ENCODE results near the gene STYXL1. TPM values are rescaled to one million over a fixed set of nuclear protein-coding genes. Genes with fewer than 3 reads are reported as not detected.

Gene STYXL1
- total RNA-seq, 1 donor from 2014 or later, result 71.7 TPM

DNA sequence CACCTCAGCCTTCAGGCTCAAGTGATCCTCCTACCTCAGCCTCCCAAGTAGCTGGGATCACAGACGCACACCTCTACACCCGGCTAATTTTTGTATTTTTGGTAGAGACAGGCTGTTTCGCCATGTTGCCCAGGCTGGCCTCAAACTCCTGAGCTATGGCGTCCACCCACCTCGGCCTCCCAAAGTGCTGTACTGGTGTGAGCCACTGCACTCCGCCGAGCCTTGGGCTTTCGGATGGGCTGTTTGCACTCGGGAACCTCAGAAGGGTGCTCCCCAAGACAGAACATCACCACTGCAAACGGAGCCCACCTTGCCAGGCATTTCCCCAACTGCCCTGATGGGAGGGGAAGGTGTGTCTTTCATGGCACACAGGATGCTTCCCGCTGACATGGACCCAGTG, 80.7 kb downstream of the STYXL1 start:
- DNase-seq (ENCODE audit: low read depth), result no peak
- Histone ChIP-seq H3K4me3 (ENCODE audit: low read depth, low read length) (no peak overlapping the region), H3K36me3 (ENCODE audit: control insufficient read depth, insufficient read depth, low read length) (peaks cover 1% of the 10 kb centered on the region), H3K27me3 (ENCODE audit: control insufficient read depth, insufficient read depth, low read length) (no peaks in the 10 kb centered on the region)
- TF ChIP-seq, protein P1, sequence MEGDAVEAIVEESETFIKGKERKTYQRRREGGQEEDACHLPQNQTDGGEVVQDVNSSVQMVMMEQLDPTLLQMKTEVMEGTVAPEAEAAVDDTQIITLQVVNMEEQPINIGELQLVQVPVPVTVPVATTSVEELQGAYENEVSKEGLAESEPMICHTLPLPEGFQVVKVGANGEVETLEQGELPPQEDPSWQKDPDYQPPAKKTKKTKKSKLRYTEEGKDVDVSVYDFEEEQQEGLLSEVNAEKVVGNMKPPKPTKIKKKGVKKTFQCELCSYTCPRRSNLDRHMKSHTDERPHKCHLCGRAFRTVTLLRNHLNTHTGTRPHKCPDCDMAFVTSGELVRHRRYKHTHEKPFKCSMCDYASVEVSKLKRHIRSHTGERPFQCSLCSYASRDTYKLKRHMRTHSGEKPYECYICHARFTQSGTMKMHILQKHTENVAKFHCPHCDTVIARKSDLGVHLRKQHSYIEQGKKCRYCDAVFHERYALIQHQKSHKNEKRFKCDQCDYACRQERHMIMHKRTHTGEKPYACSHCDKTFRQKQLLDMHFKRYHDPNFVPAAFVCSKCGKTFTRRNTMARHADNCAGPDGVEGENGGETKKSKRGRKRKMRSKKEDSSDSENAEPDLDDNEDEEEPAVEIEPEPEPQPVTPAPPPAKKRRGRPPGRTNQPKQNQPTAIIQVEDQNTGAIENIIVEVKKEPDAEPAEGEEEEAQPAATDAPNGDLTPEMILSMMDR (IDR thresholded peaks at IDR 0.05; ENCODE audit: insufficient read depth, low read length, poor library complexity, severe bottlenecking), result no peak

DNA sequence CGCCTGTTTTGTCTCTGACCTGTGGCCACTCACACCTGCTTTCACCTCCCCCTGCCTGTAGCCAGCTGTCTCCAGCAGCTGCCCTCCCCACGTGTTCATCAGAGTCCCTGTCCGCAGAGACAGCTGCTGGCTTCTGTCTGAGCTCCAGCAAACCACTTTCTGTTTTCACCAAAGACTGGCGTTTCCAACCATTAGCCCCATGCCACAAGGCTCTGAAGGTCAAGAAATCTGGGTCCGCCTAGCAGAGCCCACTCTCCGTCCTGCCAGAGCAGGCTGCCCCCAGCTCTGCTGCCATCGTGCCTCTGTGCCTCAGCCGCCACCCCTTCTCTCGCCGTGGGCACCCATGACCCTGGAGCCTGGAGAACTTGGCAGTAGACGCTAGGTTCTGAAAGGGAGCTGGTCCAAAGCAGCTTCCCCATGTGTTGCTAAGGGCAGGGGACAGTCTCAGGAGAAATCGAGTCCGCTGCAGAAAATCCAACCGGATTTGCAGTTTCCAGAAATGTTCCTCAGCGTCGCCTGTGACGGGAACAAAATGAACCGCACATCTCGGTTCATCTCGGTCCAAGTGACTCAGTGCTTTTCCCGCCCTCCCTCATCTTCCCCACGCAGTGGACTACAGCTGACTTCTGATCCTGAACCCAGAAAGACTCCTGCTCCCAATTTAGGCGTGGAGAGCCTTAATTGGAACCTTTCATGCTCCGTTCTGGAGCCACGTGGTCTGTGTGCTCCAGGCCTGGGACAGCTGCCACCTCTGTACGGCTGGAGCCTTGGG, 81.4 kb downstream of the STYXL1 start:
- no peak for DNase-seq (ENCODE audit: low read depth)
- no peak overlapping the region for H3K4me3 ChIP-seq (ENCODE audit: low read depth, low read length)
- no peaks in the 10 kb centered on the region for H3K27me3 ChIP-seq (ENCODE audit: control insufficient read depth, insufficient read depth, low read length)
- peaks cover 1% of the 10 kb centered on the region for H3K36me3 ChIP-seq (ENCODE audit: control insufficient read depth, insufficient read depth, low read length)
- TF ChIP-seq, protein P1 (IDR thresholded peaks at IDR 0.05; ENCODE audit: insufficient read depth, low read length, poor library complexity, severe bottlenecking), result no peak

DNA sequence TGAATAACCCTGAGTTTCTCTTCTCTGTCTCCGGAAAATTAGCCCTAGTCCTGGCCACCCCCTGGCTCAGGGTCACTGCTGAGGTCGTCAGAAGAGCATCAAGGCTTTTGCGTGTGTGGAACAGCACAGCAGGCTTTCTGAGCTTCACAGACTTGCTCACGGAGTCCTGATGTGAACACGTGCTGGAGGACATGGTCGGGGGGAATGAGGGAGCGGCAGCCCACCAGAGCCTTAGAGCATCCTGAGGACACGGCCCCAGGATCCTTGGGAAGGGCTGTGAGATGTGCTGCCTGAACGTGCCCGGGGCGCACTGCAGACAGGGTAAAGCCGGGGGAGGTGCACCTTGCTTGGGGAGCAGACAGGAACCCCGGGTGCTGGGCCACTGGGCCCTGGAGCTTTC, 82.2 kb downstream of the STYXL1 start:
- Histone ChIP-seq H3K27me3 (ENCODE audit: control insufficient read depth, insufficient read depth, low read length) (no peaks in the 10 kb centered on the region), H3K4me3 (ENCODE audit: low read depth, low read length) (no peak overlapping the region), H3K36me3 (ENCODE audit: control insufficient read depth, insufficient read depth, low read length) (peaks cover 1% of the 10 kb centered on the region)
- DNase-seq (ENCODE audit: low read depth), result no peak
- TF ChIP-seq, protein P1 (IDR thresholded peaks at IDR 0.05; ENCODE audit: insufficient read depth, low read length, poor library complexity, severe bottlenecking), result no peak

DNA sequence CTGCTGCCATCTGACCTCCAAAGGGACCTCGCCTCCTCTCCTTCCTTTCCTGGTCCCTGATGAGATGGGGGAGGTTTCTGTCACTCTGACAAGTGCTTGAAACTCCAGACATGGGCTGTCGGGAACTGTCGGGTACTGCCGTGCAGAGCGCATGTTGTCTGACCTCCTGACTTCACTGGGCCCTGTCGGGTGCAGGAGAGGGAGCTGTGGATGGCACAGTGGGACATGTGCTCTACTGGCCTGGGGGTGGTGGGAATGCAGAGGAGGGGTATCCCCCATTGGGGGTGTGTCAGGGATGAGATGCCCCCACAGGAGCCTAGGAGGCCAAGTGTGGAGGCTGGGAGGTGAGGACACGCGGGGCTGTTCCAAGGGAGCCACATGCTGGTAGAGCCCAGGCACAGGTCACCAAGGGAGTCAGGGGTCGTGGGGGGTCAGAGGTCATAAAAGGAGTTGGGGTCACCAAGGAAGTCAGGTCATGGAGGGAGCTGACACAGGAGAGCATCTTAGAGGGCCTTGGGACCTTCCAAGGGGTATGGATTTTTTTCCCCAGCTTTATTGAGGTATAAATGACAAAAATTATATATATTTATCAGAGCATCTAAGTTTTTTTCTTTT, 84.3 kb downstream of the STYXL1 start:
- no peak for DNase-seq (ENCODE audit: low read depth)
- no peaks in the 10 kb centered on the region for H3K27me3 ChIP-seq (ENCODE audit: control insufficient read depth, insufficient read depth, low read length)
- TF ChIP-seq, protein P1 (IDR thresholded peaks at IDR 0.05; ENCODE audit: insufficient read depth, low read length, poor library complexity, severe bottlenecking), result no peak
- H3K4me3 ChIP-seq (ENCODE audit: low read depth, low read length), result no peak overlapping the region
- peaks cover 1% of the 10 kb centered on the region for H3K36me3 ChIP-seq (ENCODE audit: control insufficient read depth, insufficient read depth, low read length)

DNA sequence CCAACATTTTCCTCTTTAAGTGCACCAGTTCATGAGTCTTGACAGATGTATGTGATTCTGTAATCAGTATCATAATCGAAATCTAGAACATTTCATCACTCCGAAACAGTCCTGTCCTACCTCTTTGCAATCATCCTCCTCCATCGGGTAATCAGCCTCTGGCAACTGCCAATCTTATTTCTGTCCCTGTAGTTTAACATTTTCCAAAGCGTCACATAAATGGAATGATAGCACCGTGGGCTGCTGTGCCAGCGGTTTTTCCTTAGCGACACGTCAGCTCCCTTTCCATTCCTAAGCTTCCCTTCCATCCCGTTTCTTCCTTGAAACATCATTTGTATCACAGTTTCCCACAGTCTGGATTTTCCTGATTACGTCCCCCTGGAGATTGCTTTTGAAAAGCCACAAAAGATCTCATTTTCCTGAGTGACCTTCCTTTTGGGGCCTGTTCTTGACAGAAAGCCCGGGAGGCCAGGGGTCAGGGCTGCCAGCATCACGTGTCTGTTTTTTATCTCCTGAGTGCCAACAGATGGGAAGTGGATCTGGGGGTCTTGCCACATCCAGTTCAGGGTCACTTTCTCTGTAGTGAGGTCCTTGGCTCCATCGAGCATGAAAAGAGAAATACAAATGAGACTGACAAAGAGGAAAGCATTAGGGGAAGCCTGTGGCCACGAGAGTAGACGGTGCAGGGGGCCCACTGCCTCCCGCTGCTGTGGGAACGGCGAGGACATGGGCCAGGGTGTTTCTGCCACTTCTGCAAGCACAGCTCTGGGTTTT, 85.0 kb downstream of the STYXL1 start:
- H3K4me3 ChIP-seq (ENCODE audit: low read depth, low read length), result no peak overlapping the region
- no peaks in the 10 kb centered on the region for H3K27me3 ChIP-seq (ENCODE audit: control insufficient read depth, insufficient read depth, low read length)
- H3K36me3 ChIP-seq (ENCODE audit: control insufficient read depth, insufficient read depth, low read length), result peaks cover 1% of the 10 kb centered on the region
- TF ChIP-seq, protein P1 (IDR thresholded peaks at IDR 0.05; ENCODE audit: insufficient read depth, low read length, poor library complexity, severe bottlenecking), result no peak
- no peak for DNase-seq (ENCODE audit: low read depth)

All from kidney epithelial cell (primary cell).